Epidermal melanocyte (primary cell): ENCODE measurements around the gene NLGN2.
"Not testable (repeated sequence)": the region's sequence is repeated elsewhere in the genome, so short reads cannot be mapped to it uniquely, and the experiment has no call there.

Experiments used
- DNase-seq: peaks from one replicate; pipeline ENCODE4 v3.0.0; 2011; ENCODE audit warnings: low spot score; ENCODE audit not compliant: insufficient read length

The NLGN2 gene

GRCh38 chr17:7407485-7408251 is at the start of gene NLGN2:
Gene NLGN2 (plus strand): TSS chr17:7407845. CDS start chr17:7408256, 411 bp downstream.
- DNase-seq, result no peak

GRCh38 chr17:7361906-7362305 is 45.7 kb upstream of the NLGN2 start:
- DNase-seq, result no peak

DNA sequence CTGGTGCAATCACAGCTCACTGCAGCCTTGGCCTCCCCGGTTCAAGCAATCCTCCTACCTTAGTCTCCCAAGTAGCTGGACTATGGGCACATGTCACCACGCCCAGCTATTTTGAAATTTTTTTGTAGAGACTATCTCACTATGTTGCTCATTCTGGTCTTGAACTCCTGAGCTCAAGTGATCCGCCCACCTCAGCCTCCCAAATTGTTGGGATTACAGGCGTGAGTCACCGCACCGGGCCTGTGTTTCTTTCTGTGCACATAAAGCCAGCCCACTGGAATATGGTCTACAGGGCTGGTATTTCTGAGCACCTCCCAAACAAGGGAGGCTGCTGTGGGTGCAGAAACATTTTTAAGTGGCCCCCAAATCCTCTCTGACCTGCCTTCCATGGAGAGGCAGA is 44.3 kb upstream of the NLGN2 start:
- DNase-seq, result no peak

DNA sequence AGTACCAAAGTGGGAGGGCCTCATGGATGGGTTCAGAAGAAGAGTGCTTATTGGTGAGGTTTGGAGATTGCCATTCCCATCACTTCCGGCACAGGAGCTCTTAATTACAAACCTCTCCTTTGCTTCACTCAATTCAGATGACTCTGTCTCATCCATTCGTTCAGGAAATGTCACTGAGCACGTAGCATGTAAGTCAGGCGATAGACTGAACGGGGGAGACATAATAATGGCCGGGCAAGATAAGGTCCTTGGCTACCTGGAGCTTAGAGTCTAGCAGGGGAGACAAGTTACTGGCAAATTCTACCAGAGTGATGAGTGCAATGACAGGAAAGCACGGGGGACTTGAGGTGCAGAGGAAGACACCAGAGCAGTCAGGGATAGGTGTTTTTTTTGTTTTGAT is 41.7 kb upstream of the NLGN2 start:
- DNase-seq, result not testable (repeated sequence)

DNA sequence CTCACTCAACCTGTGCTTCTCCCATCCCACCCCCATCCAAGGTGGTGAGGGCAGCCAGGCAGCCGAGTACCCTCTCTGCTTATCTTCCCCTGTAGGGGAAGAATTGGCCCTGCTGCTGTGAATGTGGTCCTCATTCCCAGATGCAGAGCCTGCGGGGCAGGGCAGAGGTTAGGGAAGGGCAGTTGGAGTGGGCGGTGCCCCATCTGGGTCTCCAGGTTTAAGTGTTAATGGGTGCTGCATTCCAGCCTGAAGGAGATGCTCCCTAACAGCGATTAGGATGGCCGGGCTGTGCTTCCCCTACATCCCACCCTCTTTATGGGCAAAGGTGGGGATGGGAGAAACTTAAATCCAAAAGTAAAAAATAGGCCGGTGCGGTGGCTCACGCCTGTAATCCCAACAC is 40.6 kb upstream of the NLGN2 start:
- DNase-seq, result no peak

GRCh38 chr17:7367918-7368598 is 39.6 kb upstream of the NLGN2 start:
- no peak for DNase-seq

DNA sequence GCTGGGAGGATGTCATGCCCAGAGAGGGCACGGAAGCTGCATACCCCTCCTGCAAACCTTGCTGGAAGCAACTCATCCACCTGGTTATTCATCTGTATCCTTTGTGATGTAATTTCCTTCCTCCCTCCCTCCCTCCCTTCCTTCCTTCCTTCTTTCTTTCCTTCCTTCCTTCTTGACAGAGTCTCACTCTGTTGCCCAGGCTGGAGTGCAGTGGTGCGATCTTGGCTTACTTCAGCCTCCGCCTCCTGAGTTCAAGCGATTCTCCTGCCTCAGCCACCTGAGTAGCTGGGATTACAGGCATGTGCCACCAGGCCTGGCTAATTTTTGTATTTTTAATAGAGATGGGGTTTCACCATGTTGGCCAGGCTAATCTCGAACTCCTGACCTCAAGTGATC is 39.0 kb upstream of the NLGN2 start:
- DNase-seq, result not testable (repeated sequence)

GRCh38 chr17:7369825-7370224 is 37.8 kb upstream of the NLGN2 start:
- DNase-seq, result no peak

- DNase-seq, result no peak
Measured at GRCh38 chr17:7370853-7371252, 36.8 kb upstream of the NLGN2 start.

- DNase-seq, result no peak
Measured at GRCh38 chr17:7374353-7374752, 33.3 kb upstream of the NLGN2 start.

DNA sequence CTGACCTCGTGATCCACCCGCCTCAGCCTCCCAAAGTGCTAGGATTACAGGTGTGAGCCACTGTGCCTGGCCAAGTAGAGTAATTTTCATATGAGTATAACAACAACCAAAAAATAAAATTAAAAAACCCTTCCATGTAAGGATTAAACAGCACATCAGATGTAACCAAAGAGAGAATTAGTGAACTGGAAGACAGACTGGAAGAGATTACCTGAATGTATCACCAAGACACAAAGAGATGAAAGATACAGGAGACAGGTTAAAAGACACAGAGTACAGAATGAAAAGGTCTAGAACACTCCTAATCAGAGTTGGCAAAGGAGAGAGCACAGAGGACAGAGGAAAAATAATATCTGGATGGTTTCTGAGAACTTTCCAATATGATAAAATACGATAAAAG is 28.5 kb upstream of the NLGN2 start:
- no peak for DNase-seq

- peak; percentile 56 for DNase-seq
Measured at GRCh38 chr17:7380321-7380720, 27.3 kb upstream of the NLGN2 start.

DNA sequence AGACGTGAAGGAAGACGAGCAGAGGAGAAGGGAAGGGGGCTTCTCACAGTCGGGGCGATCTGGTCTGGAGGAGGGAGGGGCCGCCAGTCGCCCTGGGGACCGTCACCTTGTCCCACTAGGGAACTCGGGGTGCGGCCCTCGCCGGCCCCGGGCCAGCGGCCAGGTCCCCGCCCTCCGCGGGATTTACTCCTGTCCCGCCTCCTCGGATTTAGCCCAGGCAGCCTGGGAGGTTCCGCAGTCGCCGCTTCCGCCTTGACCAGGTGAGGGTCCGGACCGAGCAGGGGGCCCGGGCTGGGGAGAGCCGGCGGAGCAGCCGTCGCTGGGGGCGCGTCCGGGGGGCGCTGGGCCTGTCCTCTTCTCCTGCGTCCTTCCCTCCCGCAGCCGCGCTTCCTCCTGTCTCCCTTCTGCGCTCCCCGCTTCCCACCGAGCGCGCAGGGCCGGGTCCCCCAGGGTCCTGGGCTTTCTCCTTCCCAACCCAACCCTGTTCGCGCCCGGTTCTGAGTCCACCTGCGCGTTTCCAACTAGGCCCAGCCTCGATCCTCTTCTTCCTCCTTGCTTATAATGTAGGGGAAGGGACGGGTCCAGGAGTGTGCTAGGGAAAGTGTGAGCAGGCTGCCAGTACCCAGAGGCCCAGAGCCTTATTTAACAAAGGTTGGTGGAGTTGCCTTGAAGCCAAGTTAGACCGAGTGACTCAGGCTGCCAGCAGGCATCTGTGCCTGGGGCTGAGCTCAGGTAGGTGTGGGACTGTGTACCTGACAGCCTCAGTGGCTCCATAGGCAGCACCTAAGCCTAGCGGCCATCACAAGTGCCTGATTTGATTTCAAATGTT is 26.6 kb upstream of the NLGN2 start, which contains the start of gene TNK1:
TSS of gene TNK1 (plus strand) at position 235 of the 829 bp plus-strand sequence. CDS start 1,838 bp downstream, outside the sequence.
- no peak for DNase-seq

GRCh38 chr17:7382901-7383300 is 24.7 kb upstream of the NLGN2 start:
- no peak for DNase-seq

GRCh38 chr17:7383371-7383741 is 24.3 kb upstream of the NLGN2 start:
- DNase-seq, result no peak

- DNase-seq, result no peak
Measured at GRCh38 chr17:7383742-7384488, 23.7 kb upstream of the NLGN2 start.

GRCh38 chr17:7384489-7385081 is 23.1 kb upstream of the NLGN2 start:
- DNase-seq, result no peak

- DNase-seq, result no peak
Measured at GRCh38 chr17:7388856-7389255, 18.8 kb upstream of the NLGN2 start.

- DNase-seq, result no peak
Measured at GRCh38 chr17:7389924-7390910, 17.4 kb upstream of the NLGN2 start.

DNA sequence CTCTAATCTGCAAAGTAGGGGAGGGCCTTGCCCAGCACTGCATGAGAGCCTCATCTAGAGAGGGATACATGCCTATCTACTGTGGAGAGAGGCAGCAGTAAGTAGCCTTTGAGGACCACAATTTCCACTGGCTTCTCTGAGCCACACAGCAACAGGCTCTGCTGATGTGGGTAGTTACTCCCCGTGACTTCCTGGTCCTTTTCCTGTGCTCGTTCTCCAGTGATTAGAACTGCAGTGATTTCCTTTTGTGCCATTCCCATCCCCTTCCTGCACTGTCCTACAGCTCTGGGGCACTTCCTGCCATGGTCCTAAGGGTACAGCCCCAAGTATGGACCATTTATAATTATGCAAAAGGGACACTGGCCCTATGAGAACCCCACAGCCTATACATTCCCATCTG is 16.3 kb upstream of the NLGN2 start:
- no peak for DNase-seq
